Heart right ventricle (tissue), 16 donors: Measurements from ENCODE around the gene QRFP. TPM values are rescaled to one million over a fixed set of nuclear protein-coding genes. Genes with fewer than 3 reads are reported as not detected.
A peak's percentile ranks its signal among the peaks of the same experiment; 100 is the strongest.
"Not testable (repeated sequence)": the region's sequence is repeated elsewhere in the genome, so short reads cannot be mapped to it uniquely, and the experiment has no call there.

Source experiments
- ATAC-seq, 8 donors: fragments of 200-7000 bp; cut with Tn5 transposase; one replicate each; pipeline ENCODE4 v1.9.1; 2020; ENCODE audit warnings: mild to moderate bottlenecking in 8 of 8, moderate library complexity in 8 of 8, moderate number of reproducible peaks in 1 of 8
- DNase-seq, 2 donors: peaks; one replicate each; pipeline ENCODE4 v3.0.0-alpha.2; 2020
- H3K27ac ChIP-seq, 10 donors: fragments of 200-600 bp; sonication (generic) in 2 of 10; one replicate each; pipeline versions ENCODE4 v1.5.0 to v1.8.0; 2020 to 2022; ENCODE audit warnings: mild to moderate bottlenecking in 3 of 10
- H3K27me3 ChIP-seq, 7 donors: fragments of 200-600 bp; one replicate each; pipeline ENCODE4 v1.8.0; 2021 to 2022; ENCODE audit warnings: mild to moderate bottlenecking in 2 of 7
- H3K36me3 ChIP-seq, 9 donors: fragments of 200-600 bp; sonication (generic) in 1 of 9; one replicate each; pipeline versions ENCODE4 v1.5.0 to v1.8.0; 2020 to 2022; ENCODE audit warnings: mild to moderate bottlenecking in 2 of 9
- H3K4me1 ChIP-seq, 9 donors: fragments of 200-600 bp; sonication (generic) in 1 of 9; one replicate each; pipeline versions ENCODE4 v1.5.0 to v1.8.0; 2020 to 2022; ENCODE audit warnings: mild to moderate bottlenecking in 4 of 9
- H3K4me3 ChIP-seq, 10 donors: fragments of 200-600 bp; sonication (generic) in 2 of 10; one replicate each; pipeline versions ENCODE4 v1.5.0 to v1.8.0; 2020 to 2022; ENCODE audit warnings: mild to moderate bottlenecking in 7 of 10, moderate library complexity in 2 of 10
- H3K9me3 ChIP-seq, 11 donors: fragments of 200-600 bp in 10 of 11; sonication (generic) in 2 of 11; one replicate each; pipeline versions ENCODE4 v1.5.0 to v1.8.0; 2013 to 2022; ENCODE audit warnings: mild to moderate bottlenecking in 2 of 11, control low read depth in 1 of 11, moderate library complexity in 1 of 11
- WGBS, 2 donors: extraction: QIAGEN DNeasy Blood & Tissue Kit; methylation state at CpG; one replicate each; pipeline ENCODE4 v1.1.7; 2013; ENCODE audit warnings: inconsistent platforms in 1 of 2; 5-methylcytosine and 5-hydroxymethylcytosine counted together
- intact Hi-C, 10 donors: fragments of 100-400 bp; cut with DNase I; formaldehyde crosslinking; loops; one replicate each; pipeline versions ENCODE4 v1.11.1 to v1.14.2; 2022
- polyA plus RNA-seq, 2 donors: library from polyadenylated mRNA; stranded (reverse); fragments of 200-250 nt; gene quantifications; one replicate each; pipeline ENCODE4 v1.2.3, GENCODE V29; 2013
- total RNA-seq, 10 donors: library from RNA; stranded (reverse); fragmentation: NEBNext Ultra II Directional in 3 of 10; extraction: Animal tissue kit (Norgen Biotek cat#: 25700) in 3 of 10; gene quantifications; one replicate each; pipeline versions ENCODE4 v1.2.1 to v1.2.4, GENCODE V29; 2021 to 2023
- TF ChIP-seq, protein P1 (sequence below), 9 donors: fragments of 200-600 bp; sonication (generic) in 2 of 9; IDR thresholded peaks; one replicate each; pipeline versions ENCODE4 v1.5.0 to v1.8.0; 2021 to 2022; ENCODE audit warnings: antibody characterized with exemption in 9 of 9, mild to moderate bottlenecking in 5 of 9, moderate library complexity in 1 of 9
- donor health status: Arrhythmogenic right ventricular cardiomyopathy.
- donor health status: ischemic (EF 13 %, LVEDD 7.1; RV severe dilation, severe dysfunction).
- donor health status: healthy with polysubstance abuse.
- donor health status: DM: no; HTN: yes; CAD: no.
- donor health status: DM: no; HTN: no; CAD: no.
- donor health status: ischemic (EF 25% LVEDD 6.9; RV normal size, moderate dysfunction).
- donor health status: ischemic (EF 25% LVEDD 5.7; RV mildly dilated, moderate dysfunction).
- donor health status: healthy.
- donor health status: DM: yes; HTN: yes; CAD: no.
- donor health status: Ischemic cardiomyopathy.
- donor health status: ischemic (EF 35%, LVEDD 5.7; RV mildly dilated, moderate dysfunction).
- donor health status: nonischemic (EF 11% LVEDD 7.7; RV severe dilation, severe dysfunction).
- donor health status: DM: yes; HTN: yes; CAD: no.
- donor health status: PGD.
- donor health status: ischemic (EF 29% LVEDD 5.4; RV normal size, mild dysfunction).
- donor health status: nonischemic (EF 23%, LVEDD 6.1; RV moderate dilation, normal function).

Gene QRFP
- total and polyA plus RNA-seq, 12 donors: 0.06 TPM; not detected in 11

DNA sequence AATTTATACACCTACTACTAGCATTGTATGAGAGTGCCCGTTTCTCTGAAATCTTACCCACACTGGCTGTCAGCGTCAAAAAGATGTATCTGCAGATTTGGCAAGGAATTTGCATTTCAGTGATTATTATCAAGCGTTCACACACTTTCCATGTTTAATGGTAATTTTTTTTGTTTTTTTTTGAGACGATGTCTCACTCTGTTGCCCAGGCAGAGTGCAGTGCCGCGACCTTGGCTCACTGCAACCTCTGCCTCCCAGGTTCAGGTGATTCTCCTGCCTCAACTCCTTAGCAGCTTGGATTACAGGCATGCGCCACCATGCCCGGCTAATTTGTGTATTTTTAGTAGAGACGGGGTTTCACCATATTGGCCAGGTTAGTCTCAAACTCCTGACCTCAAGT is 47.3 kb downstream of the QRFP start:
- TF ChIP-seq, protein P1, sequence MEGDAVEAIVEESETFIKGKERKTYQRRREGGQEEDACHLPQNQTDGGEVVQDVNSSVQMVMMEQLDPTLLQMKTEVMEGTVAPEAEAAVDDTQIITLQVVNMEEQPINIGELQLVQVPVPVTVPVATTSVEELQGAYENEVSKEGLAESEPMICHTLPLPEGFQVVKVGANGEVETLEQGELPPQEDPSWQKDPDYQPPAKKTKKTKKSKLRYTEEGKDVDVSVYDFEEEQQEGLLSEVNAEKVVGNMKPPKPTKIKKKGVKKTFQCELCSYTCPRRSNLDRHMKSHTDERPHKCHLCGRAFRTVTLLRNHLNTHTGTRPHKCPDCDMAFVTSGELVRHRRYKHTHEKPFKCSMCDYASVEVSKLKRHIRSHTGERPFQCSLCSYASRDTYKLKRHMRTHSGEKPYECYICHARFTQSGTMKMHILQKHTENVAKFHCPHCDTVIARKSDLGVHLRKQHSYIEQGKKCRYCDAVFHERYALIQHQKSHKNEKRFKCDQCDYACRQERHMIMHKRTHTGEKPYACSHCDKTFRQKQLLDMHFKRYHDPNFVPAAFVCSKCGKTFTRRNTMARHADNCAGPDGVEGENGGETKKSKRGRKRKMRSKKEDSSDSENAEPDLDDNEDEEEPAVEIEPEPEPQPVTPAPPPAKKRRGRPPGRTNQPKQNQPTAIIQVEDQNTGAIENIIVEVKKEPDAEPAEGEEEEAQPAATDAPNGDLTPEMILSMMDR (IDR thresholded peaks at IDR 0.05): no peak
- peak overlapping the region in 6 of 10 donors; percentile 37 to 93 (median 90) for H3K27ac ChIP-seq
- WGBS, 2 donors: 89 to 94% methylated on average over 9 of the region's 9 CpGs
- H3K36me3 ChIP-seq: peaks cover 0 to 8% (median under 1%) of the 10 kb centered on the region in 9 donors
- intact Hi-C loops: loop anchor here in 2 of 10 donors (5.0 kb wide), 2 partner anchors 67 to 137 kb away; no protein-coding TSS in a partner anchor
- no peak overlapping the region for H3K4me3 ChIP-seq
- H3K27me3 ChIP-seq: no peaks in the 10 kb centered on the region
- DNase-seq: no peak
- no peak for ATAC-seq
- H3K9me3 ChIP-seq: no peaks in the 10 kb centered on the region
- peaks cover 14 to 62% (median 46%) of the 10 kb centered on the region in 9 donors for H3K4me1 ChIP-seq

DNA sequence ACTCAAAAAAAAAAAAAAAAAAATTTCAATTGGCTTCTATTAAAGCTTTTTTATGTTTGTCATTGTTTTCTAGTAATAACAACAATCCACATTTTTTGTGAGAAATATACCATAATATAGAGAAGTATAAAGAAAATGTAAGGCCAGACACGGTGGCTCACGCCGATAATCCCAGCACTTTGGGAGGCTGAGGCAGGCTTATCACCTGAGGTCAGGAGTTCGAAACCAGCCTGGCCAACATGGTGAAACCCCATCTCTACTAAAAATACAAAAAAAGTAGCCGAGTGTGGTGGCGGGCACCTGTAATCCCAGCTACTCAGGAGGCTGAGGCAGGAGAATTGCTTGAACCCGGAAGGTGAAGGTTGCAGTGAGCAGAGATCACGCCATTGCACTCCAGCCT is 48.1 kb downstream of the QRFP start:
- H3K36me3 ChIP-seq, H3K27me3 ChIP-seq, ATAC-seq, H3K4me3 ChIP-seq, H3K9me3 ChIP-seq, DNase-seq: not testable (repeated sequence)
- Histone ChIP-seq H3K4me1 (peaks cover 22 to 69% (median 54%) of the 10 kb centered on the region in 9 donors), H3K27ac (peak overlapping the region in 9 of 10 donors; percentile 52 to 93 (median 88))
- 97 to 98% methylated on average over 8 of the region's 8 CpGs for WGBS, 2 donors
- intact Hi-C loops: loop anchor here in 2 of 10 donors (5.0 kb wide), 2 partner anchors 66 to 136 kb away; no protein-coding TSS in a partner anchor

DNA sequence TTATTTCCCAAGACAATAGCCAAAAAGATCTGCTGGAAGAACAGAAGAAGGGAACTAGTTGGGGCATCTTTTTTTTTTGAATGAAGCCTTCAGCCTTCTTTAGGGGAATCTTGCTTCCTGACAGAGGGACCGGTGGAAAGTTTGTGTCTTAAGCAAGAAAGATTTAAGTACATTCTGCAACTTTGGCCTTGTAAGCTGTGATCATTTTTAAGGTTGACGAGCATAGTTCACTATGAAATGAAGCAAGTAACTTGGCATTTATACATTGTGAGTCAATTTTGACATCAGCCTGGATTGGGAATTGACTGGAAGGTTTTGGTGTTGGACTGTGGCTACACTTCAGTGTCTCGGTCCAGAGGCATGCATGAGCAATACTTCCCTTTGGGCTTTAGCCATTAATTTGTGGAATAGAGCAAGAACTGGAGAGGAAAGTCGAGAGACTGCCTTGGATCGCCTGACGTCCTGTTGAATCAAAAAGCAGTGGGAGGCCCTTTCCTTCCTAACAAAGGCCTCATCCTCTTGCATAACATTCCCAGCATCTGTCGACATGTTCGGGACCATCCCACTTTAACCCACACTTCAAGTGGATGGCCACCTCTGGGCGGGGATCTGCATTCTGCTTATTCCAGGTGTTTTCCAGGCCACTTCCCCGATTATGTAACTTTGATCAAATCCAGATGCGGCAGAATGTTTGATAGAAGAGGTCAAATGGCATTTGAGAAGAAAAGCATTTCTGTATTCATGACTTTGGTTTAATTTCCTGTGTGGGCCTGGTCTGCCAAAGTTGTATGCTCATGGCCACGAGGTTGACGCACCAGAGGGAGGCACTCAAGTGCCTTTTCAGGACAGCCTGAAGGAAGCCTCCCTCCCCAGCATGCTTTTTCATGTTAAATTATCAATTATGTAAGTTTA is 49.0 kb downstream of the QRFP start:
- TF ChIP-seq, protein P1 (IDR thresholded peaks at IDR 0.05): peak in 3 of 9 donors; percentile 25 to 50 (median 45)
- 33 to 43% methylated on average over 13 of the region's 13 CpGs for WGBS, 2 donors
- intact Hi-C loops: loop anchor here in 2 of 10 donors (5.0 kb wide), 2 partner anchors 65 to 135 kb away; no protein-coding TSS in a partner anchor
- no peaks in the 10 kb centered on the region for H3K9me3 ChIP-seq
- H3K4me1 ChIP-seq: peaks cover 23 to 75% (median 64%) of the 10 kb centered on the region in 9 donors
- H3K27ac ChIP-seq: peak overlapping the region; percentile 51 to 93 (median 86)
- peak; percentile 39 to 84 for DNase-seq
- peak; percentile 87 to 90 (median 87) for ATAC-seq
- H3K27me3 ChIP-seq: no peaks in the 10 kb centered on the region
- peak overlapping the region in 2 of 10 donors; percentile 5 to 31 for H3K4me3 ChIP-seq
- no peaks in the 10 kb centered on the region for H3K36me3 ChIP-seq

DNA sequence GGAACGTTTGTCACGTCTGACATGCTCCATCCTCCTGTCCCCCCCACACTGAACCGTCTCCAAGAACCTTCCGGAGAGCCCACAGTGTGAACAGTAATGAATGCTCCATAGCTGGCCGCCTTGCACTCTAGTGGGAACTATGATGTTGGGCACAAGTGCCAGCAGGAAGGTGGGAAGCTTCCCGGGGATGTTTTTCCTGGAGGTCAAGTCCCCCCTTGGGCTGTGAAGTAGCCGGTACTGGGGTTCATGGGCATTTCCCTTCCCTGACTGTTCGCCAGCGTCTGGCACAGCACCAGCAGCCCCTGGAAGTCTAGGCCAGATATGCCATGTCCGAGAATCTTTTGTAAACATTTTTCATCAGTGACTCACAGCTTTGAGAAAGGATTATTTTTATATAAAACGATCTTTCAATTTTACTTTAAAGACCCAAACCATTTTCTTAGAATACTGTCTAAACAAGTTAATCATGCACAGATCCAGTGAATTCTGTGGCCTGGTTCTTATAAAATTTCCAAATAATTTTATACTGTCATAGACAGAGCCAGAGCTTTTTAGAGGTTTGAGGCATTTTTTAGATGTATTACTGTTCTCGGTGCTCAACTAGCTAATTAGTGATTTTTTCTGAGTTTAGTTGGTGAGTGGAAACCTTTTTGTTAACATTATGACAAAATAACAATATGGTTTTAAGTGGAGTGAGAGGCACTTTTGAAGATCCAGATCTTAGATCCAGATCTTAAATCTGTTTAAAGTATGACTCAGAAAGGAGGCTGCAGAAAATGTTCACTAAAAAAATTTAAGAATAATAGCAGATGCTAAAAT is 49.9 kb downstream of the QRFP start:
- DNase-seq: peak in 1 of 2 donors; percentile 41
- intact Hi-C loops: loop anchor here in 2 of 10 donors (5.0 kb wide), 2 partner anchors 64 to 134 kb away; no protein-coding TSS in a partner anchor
- H3K4me1 ChIP-seq: peaks cover 23 to 82% (median 72%) of the 10 kb centered on the region in 9 donors

More for the DNA sequence above, 49.9 kb downstream of the QRFP start:
- Histone ChIP-seq H3K27me3 (no peaks in the 10 kb centered on the region), H3K9me3 (no peaks in the 10 kb centered on the region), H3K36me3 (no peaks in the 10 kb centered on the region), H3K4me3 (peak overlapping the region in 7 of 10 donors; percentile 12 to 31 (median 20)), H3K27ac (peak overlapping the region; percentile 51 to 93 (median 86))
- peak; percentile 15 to 67 (median 51) for ATAC-seq
- TF ChIP-seq, protein P1 (IDR thresholded peaks at IDR 0.05): no peak
- 24 to 25% methylated on average over 12 of the region's 12 CpGs for WGBS, 2 donors
